OCI-LY7 (cell line): ENCODE measurements around the gene RTN4R. TPM values are rescaled to one million over a fixed set of nuclear protein-coding genes. Genes with fewer than 3 reads are reported as not detected.

Experiments
- BruUV-seq: library from RNA; stranded (reverse); fragments of 400-500 nt; replicated peaks from 2 replicates; lab custom pipeline; 2021; lab: Mats Ljungman, UMichigan
- CTCF ChIA-PET: fragments of 300-600 bp; sonication (Branson Sonifier 250); formaldehyde crosslinking; loops from one replicate; lab custom pipeline; 2022; ENCODE audit warnings: antibody characterized with exemption; ENCODE audit not compliant: unreplicated experiment; lab: Charles Lee
- POLR2A ChIA-PET: fragments of 300-600 bp; sonication (Branson Sonifier 250); formaldehyde crosslinking; loops from one replicate; lab custom pipeline; 2022; ENCODE audit warnings: antibody characterized with exemption; lab: Charles Lee
- DNase-seq: peaks from one replicate; pipeline ENCODE4 v3.0.0-alpha.2; 2015; ENCODE audit warnings: low spot score
- H2AFZ ChIP-seq: fragments of 200-600 bp; sonication (generic), shearing (Covaris generic); 2 replicates; pipeline ENCODE4 v1.6.1; 2014; ENCODE audit warnings: mild to moderate bottlenecking, antibody characterized with exemption, low read length, moderate library complexity
- H3K27ac ChIP-seq: fragments of 200-600 bp; sonication (generic); 2 replicates; pipeline ENCODE4 v1.5.1; 2014; ENCODE audit warnings: mixed run types, low read depth, mild to moderate bottlenecking, moderate library complexity, low read length, inconsistent platforms; ENCODE audit not compliant: poor library complexity, severe bottlenecking
- H3K36me3 ChIP-seq: fragments of 200-600 bp; sonication (generic); 2 replicates; pipeline ENCODE4 v1.6.1; 2014; ENCODE audit warnings: mild to moderate bottlenecking, antibody characterized with exemption, low read length, moderate library complexity, mixed read lengths; ENCODE audit not compliant: insufficient read depth
- H3K4me1 ChIP-seq: fragments of 200-600 bp; sonication (generic); 2 replicates; pipeline ENCODE4 v1.5.1; 2014; ENCODE audit warnings: mild to moderate bottlenecking, low read length; ENCODE audit not compliant: insufficient read depth, poor library complexity, severe bottlenecking
- H3K4me2 ChIP-seq: fragments of 200-600 bp; sonication (generic); 2 replicates; pipeline ENCODE4 v1.6.1; 2014; ENCODE audit warnings: mild to moderate bottlenecking, low read length
- H3K4me3 ChIP-seq: fragments of 200-600 bp; sonication (generic); 2 replicates; pipeline ENCODE4 v1.5.1; 2014; ENCODE audit warnings: mild to moderate bottlenecking, low read depth, low read length; ENCODE audit not compliant: poor library complexity, severe bottlenecking
- H3K79me2 ChIP-seq: fragments of 200-600 bp; sonication (generic); 2 replicates; pipeline ENCODE4 v1.6.1; 2016; ENCODE audit warnings: low read depth, mild to moderate bottlenecking, low read length, moderate library complexity, mixed read lengths; ENCODE audit not compliant: insufficient read depth
- H3K9me2 ChIP-seq: fragments of 200-600 bp; sonication (generic); 2 replicates; pipeline ENCODE4 v1.6.1; 2016; ENCODE audit warnings: mild to moderate bottlenecking, low read length, mixed read lengths; ENCODE audit not compliant: insufficient read depth
- H3K9me3 ChIP-seq: fragments of 200-600 bp; sonication (generic); 2 replicates; pipeline ENCODE4 v1.6.1; 2014; ENCODE audit warnings: mild to moderate bottlenecking, mixed run types, low read length, mixed read lengths
- H4K20me1 ChIP-seq: fragments of 200-600 bp; sonication (generic); 2 replicates; pipeline ENCODE4 v1.6.1; 2014; ENCODE audit warnings: mild to moderate bottlenecking, antibody characterized with exemption, low read length, moderate library complexity, mixed read lengths; ENCODE audit not compliant: insufficient read depth
- CTCF ChIP-seq: fragments of 200-600 bp; sonication (generic); conservative IDR thresholded peaks from 2 replicates; pipeline ENCODE4 v1.5.1; 2014; ENCODE audit warnings: mild to moderate bottlenecking, antibody characterized with exemption, low read length, moderate library complexity, mixed read lengths
- EZH2phosphoT487 ChIP-seq: fragments of 200-600 bp; sonication (generic); IDR thresholded peaks from 2 replicates; pipeline ENCODE4 v1.6.1; 2018; ENCODE audit warnings: low read depth, borderline replicate concordance, mild to moderate bottlenecking, mixed run types, antibody characterized with exemption, low read length, moderate library complexity, mixed read lengths
- intact Hi-C: fragments of 100-400 bp; cut with micrococcal nuclease; formaldehyde crosslinking; loops from one replicate; pipeline ENCODE4 v1.10.0; 2022; ENCODE audit not compliant: unreplicated experiment
- total RNA-seq, 2 experiments: library from RNA; depleted of rRNA in 1 of 2; stranded (reverse); fragments of >200 nt in 1 of 2; shearing (Covaris generic) in 1 of 2; gene quantifications; 2 replicates each; pipeline ENCODE4 v1.2.3, GENCODE V29; 2014 to 2022

The RTN4R gene
- total RNA-seq, 2 experiments from 2014 or later, result not detected

GRCh38 chr22:20247608-20248171, 20.4 kb downstream of the RTN4R start:
- BruUV-seq, result no TSS peak
- intact Hi-C loops, result no loop called here
- POLR2A ChIA-PET, result no interaction called here

GRCh38 chr22:20247010-20247505, 21.1 kb downstream of the RTN4R start:
- DNase-seq, result no peak
- no TSS peak for BruUV-seq
- Histone ChIP-seq H2AFZ (no peak overlapping the region), H3K9me2 (no peaks in the 10 kb centered on the region), H3K4me3 (no peak overlapping the region), H3K4me2 (no peak overlapping the region), H3K79me2 (no peaks in the 10 kb centered on the region), H3K36me3 (no peaks in the 10 kb centered on the region), H3K9me3 (no peaks in the 10 kb centered on the region), H3K27ac (no peak overlapping the region), H4K20me1 (no peaks in the 10 kb centered on the region), H3K4me1 (peaks cover 23% of the 10 kb centered on the region)
- POLR2A ChIA-PET, result no interaction called here
- CTCF ChIA-PET, result no interaction called here
- TF ChIP-seq CTCF (no peak), EZH2phosphoT487 (no peak)
- intact Hi-C loops, result no loop called here

More at GRCh38 chr22:20247608-20248171, 20.4 kb downstream of the RTN4R start:
- peaks cover 23% of the 10 kb centered on the region for H3K4me1 ChIP-seq
- no peak overlapping the region for H2AFZ ChIP-seq
- H3K79me2 ChIP-seq, result no peaks in the 10 kb centered on the region
- no peaks in the 10 kb centered on the region for H3K9me3 ChIP-seq
- H3K27ac ChIP-seq, result no peak overlapping the region
- H3K36me3 ChIP-seq, result no peaks in the 10 kb centered on the region
- H3K4me3 ChIP-seq, result no peak overlapping the region
- H3K9me2 ChIP-seq, result no peaks in the 10 kb centered on the region
- CTCF ChIA-PET, result no interaction called here
- no peaks in the 10 kb centered on the region for H4K20me1 ChIP-seq
- no peak for TF ChIP-seq CTCF
- no peak for TF ChIP-seq EZH2phosphoT487
- H3K4me2 ChIP-seq, result no peak overlapping the region
- DNase-seq, result no peak

GRCh38 chr22:20246368-20247009, 21.6 kb downstream of the RTN4R start:
- no peak for DNase-seq
- H3K9me2 ChIP-seq, result no peaks in the 10 kb centered on the region
- H3K4me2 ChIP-seq, result no peak overlapping the region
- BruUV-seq, result no TSS peak
- no peak overlapping the region for H2AFZ ChIP-seq
- ChIA-PET POLR2A (no interaction called here), CTCF (no interaction called here)
- peaks cover 23% of the 10 kb centered on the region for H3K4me1 ChIP-seq
- no peak for TF ChIP-seq CTCF
- TF ChIP-seq EZH2phosphoT487, result no peak
- no peak overlapping the region for H3K27ac ChIP-seq
- H4K20me1 ChIP-seq, result no peaks in the 10 kb centered on the region
- H3K79me2 ChIP-seq, result no peaks in the 10 kb centered on the region
- intact Hi-C loops, result no loop called here
- no peaks in the 10 kb centered on the region for H3K9me3 ChIP-seq
- H3K36me3 ChIP-seq, result no peaks in the 10 kb centered on the region
- H3K4me3 ChIP-seq, result no peak overlapping the region
